Common myeloid progenitor, CD34-positive (primary cell): ENCODE data around the gene TBXAS1.

Experiments
- CTCF ChIA-PET: fragments of 350-600 bp; sonication (Branson Sonifier 250); formaldehyde crosslinking; loops from one replicate; lab custom pipeline; 2021; ENCODE audit warnings: antibody characterized with exemption; lab: Charles Lee
- POLR2A ChIA-PET: fragments of 350-600 bp; sonication (Branson Sonifier 250); formaldehyde crosslinking; loops from one replicate; lab custom pipeline; 2021; ENCODE audit warnings: antibody characterized with exemption; lab: Charles Lee
- DNase-seq, 3 donors: peaks; one replicate each; pipeline versions ENCODE4 v3.0.0 to v3.0.0-alpha.2; 2013
- H3K27ac ChIP-seq, 2 experiments: 1 replicate in 1 of 2; 2 replicates in 1 of 2; pipeline ENCODE4 v1.7.0; 2013; ENCODE audit warnings: inconsistent platforms in 2 of 2, low read length in 2 of 2, mild to moderate bottlenecking in 2 of 2, low read depth in 1 of 2, moderate library complexity in 1 of 2; ENCODE audit not compliant: severe bottlenecking in 2 of 2, insufficient read depth in 1 of 2, poor library complexity in 1 of 2
- H3K27me3 ChIP-seq, 5 experiments: replicated peaks in 2 of 5; 1 replicate in 3 of 5; 2 replicates in 2 of 5; pipeline versions ENCODE4 v1.6.1 to v1.7.0; 2013; ENCODE audit warnings: low read length in 4 of 5, mild to moderate bottlenecking in 2 of 5, moderate library complexity in 2 of 5, inconsistent platforms in 1 of 5; ENCODE audit not compliant: insufficient read depth in 5 of 5, control insufficient read depth in 4 of 5
- H3K36me3 ChIP-seq, 4 experiments: 1 replicate in 2 of 4; 2 replicates in 2 of 4; pipeline versions ENCODE4 v1.6.1 to v1.7.0; 2013; ENCODE audit warnings: low read length in 3 of 4, control low read depth in 1 of 4, mild to moderate bottlenecking in 1 of 4; ENCODE audit not compliant: control insufficient read depth in 4 of 4, insufficient read depth in 4 of 4
- H3K4me1 ChIP-seq, 4 experiments: 1 replicate in 3 of 4; 2 replicates in 1 of 4; pipeline versions ENCODE4 v1.6.1 to v1.7.1; 2013; ENCODE audit warnings: low read length in 3 of 4, mild to moderate bottlenecking in 3 of 4, control low read depth in 1 of 4, inconsistent platforms in 1 of 4, moderate library complexity in 1 of 4; ENCODE audit not compliant: control insufficient read depth in 4 of 4, insufficient read depth in 4 of 4; ENCODE audit errors: control extremely low read depth in 1 of 4
- H3K4me3 ChIP-seq, 7 experiments: 1 replicate in 4 of 7; 2 replicates in 3 of 7; pipeline versions ENCODE4 v1.5.1 to v1.7.0; 2013; ENCODE audit warnings: mild to moderate bottlenecking in 7 of 7, low read length in 6 of 7, moderate library complexity in 6 of 7, inconsistent platforms in 2 of 7, low read depth in 2 of 7, control low read depth in 1 of 7; ENCODE audit not compliant: insufficient read depth in 4 of 7, control insufficient read depth in 1 of 7; ENCODE audit errors: extremely low read depth in 1 of 7
- H3K9me3 ChIP-seq, 5 experiments: 1 replicate in 4 of 5; 2 replicates in 1 of 5; pipeline versions ENCODE4 v1.6.1 to v1.7.1; 2013; ENCODE audit warnings: low read length in 4 of 5, mild to moderate bottlenecking in 2 of 5, inconsistent platforms in 1 of 5, low read depth in 1 of 5, moderate library complexity in 1 of 5; ENCODE audit not compliant: control insufficient read depth in 4 of 5, insufficient read depth in 2 of 5; ENCODE audit errors: control extremely low read depth in 1 of 5
- WGBS: methylation state at CpG from one replicate; pipeline ENCODE4 v1.1.5; 2013; ENCODE audit not compliant: insufficient coverage; 5-methylcytosine and 5-hydroxymethylcytosine counted together

The TBXAS1 gene

DNA sequence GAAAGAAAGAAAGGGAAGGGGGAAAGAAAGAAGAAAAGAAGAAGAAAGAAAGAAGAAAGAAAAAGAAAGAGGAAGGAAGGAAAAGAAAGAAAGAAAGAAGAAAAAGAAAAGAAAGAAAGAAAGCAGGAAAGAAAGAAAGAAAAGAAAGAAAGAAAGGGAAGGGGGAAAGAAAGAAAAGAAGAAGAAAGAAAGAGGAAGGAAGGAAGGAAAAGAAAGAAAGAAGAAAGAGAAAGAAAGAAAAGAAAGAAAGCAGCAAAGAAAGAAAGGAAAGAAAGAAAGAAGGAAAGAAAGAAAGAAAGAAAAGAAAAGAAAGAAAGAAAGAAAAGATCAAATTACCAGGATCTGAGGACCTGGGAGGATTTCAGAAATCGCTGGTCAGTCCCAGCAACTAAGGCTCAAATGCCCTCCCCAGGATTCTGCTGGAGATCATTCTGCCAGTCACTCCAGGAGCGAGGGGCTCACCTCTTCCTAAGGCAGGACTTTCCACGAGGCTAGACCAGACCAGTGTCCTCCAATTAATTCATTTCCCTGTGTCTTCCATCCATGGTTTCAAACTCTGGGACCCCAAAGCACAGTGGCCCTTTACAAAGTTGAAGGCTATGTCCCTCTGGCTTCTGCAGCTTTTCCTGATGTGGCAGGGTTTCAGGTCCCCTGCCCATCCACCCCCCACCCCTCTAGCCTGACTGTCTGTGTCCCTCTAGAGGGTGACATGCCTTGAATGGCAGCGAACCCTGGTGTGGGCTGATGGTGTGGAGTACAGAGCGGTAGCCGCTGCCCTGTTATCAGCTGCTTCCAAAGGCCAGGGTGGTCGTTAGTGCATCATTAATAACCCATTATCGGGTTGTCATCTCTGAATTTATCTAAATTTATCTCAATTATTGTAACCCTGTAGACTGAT, 155.8 kb downstream of the TBXAS1 start:
- DNase-seq = no peak
- ChIA-PET CTCF (interaction anchor here (0.8 to 2.2 kb wide), 3 partner anchors 12 to 367 kb away, joined by 3 to 8 read pairs (median 3); no protein-coding TSS in a partner anchor), POLR2A (no interaction called here)
- H3K27ac ChIP-seq = no peak overlapping the region
- no peaks in the 10 kb centered on the region for H3K9me3 ChIP-seq
- no peaks in the 10 kb centered on the region for H3K27me3 ChIP-seq
- peaks cover 0 to 14% (median 9%) of the 10 kb centered on the region in 4 experiments for H3K4me1 ChIP-seq
- 97% methylated on average over 3 of the region's 8 CpGs for WGBS
- H3K4me3 ChIP-seq = no peak overlapping the region
- peaks cover 2 to 30% (median 18%) of the 10 kb centered on the region in 4 experiments for H3K36me3 ChIP-seq

DNA sequence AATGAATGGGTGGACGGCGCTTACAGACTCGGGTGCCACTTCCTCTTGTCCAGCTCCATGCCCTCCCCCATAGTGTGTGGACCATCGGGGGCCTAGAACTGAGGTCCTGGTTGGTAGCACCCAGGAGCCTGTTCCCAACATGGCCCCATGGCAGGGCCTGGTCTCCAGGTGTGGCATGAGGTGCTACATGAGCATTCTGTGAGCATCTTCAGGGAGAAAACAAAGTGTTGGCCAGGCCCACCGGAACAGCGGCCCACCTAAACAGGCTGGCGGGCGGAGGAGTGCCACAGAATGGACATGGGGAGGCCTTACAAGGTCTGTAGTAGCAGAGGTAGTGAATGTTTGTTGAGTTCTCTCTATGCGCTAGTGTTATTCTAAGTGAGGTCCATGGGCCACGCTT, 156.7 kb downstream of the TBXAS1 start:
- peaks cover 2 to 30% (median 19%) of the 10 kb centered on the region in 4 experiments for H3K36me3 ChIP-seq
- no peak overlapping the region for H3K27ac ChIP-seq
- H3K27me3 ChIP-seq = no peaks in the 10 kb centered on the region
- ChIA-PET POLR2A (no interaction called here), CTCF (interaction anchor here (0.8 to 3.3 kb wide), 6 partner anchors 11 to 368 kb away, joined by 3 to 28 read pairs (median 5); no protein-coding TSS in a partner anchor)
- H3K4me3 ChIP-seq = no peak overlapping the region
- H3K9me3 ChIP-seq = no peaks in the 10 kb centered on the region
- 90% methylated on average over 6 of the region's 10 CpGs for WGBS
- no peak for DNase-seq
- H3K4me1 ChIP-seq = peaks cover 0 to 10% (median under 1%) of the 10 kb centered on the region in 4 experiments

DNA sequence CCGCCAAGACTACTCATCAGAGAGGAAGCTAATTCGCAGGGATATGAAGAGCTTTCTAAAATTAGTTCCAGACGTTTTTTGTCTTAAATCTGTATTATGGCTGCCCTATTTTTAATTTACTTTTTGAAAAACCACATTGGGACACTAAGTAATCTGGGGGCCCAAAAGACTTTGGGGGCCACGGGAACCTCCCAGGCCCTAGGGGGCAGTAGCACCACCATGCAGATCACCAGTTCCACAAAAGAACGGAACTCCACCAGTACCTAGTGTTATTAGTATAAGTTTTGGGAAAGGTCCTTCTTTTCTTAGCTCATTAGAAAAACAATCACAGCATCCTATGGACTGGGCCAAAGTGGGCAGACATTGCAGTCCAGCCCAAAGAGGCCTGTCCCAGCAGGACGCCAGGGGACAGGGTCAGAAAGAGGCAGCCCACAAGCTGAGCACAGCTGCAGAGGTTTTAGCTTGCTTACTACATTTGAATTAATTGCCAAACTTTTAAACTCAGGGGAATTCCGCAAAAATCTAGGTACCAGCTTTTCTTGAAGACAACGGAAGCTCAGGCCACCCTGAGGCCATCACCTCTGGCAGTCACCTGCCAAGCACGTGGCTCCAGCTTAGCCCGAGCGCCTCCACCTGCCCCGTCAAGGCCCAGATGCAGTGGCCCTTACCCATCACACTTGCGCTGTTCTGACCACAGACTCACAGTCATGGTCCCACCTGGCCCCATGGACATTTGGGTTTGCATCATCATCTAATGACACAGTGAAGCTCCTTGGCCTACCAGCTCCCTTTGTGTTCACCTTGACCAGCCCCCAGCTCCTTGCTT, 158.8 kb downstream of the TBXAS1 start:
- Histone ChIP-seq H3K36me3 (peaks cover 2 to 32% (median 21%) of the 10 kb centered on the region in 4 experiments), H3K27ac (no peak overlapping the region), H3K27me3 (no peaks in the 10 kb centered on the region), H3K4me1 (peaks cover 0 to 5% (median 0%) of the 10 kb centered on the region in 4 experiments), H3K9me3 (no peaks in the 10 kb centered on the region), H3K4me3 (no peak overlapping the region)
- POLR2A ChIA-PET = no interaction called here
- WGBS = 86% methylated on average over 9 of the region's 13 CpGs
- DNase-seq = no peak
- CTCF ChIA-PET = interaction anchor here (1.1 to 3.3 kb wide), 7 partner anchors 10 to 369 kb away, joined by 3 to 28 read pairs (median 3); no protein-coding TSS in a partner anchor

DNA sequence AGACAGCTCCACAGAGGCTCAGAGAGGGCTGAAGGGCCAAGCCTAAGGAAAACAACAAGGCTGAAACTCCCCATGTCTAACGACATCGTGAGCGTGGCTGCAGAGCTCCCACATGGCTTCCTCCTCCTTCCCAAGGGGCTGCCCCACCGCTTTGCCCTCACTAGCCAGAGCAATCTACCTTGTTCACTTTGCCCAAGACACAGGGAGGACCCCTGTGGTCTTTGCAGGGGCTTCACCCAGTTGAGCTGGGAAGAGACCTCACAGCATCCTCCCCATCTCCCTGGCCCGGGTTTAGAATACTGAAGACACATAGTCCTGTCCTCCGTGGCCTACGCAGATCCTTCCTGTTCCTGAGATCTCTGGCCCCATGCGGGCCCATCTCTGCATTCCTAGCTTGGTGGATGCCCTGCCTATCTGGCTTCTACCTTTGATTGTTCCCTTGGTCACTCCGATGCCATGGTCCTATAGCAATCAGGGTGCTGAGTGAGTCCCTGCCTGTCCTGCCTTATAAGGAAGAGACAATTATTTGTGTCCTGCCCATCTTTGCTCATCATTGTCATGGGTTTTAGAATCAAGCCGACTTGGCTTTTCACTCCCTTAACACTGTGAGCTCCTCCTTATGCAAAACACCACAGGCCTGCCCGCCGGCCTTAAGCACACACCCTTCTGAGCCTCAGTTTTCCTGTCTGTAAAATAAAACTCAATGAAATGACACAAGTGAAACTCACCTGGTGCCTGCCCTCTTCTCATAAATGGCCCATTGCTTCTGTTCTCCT, 160.5 kb downstream of the TBXAS1 start:
- 97% methylated on average over 11 of the region's 12 CpGs for WGBS
- no peaks in the 10 kb centered on the region for H3K27me3 ChIP-seq
- ChIA-PET CTCF (interaction anchor here (1.3 to 1.7 kb wide), 3 partner anchors 73 to 371 kb away, joined by 3 to 4 read pairs (median 4); no protein-coding TSS in a partner anchor), POLR2A (no interaction called here)
- DNase-seq = no peak
- no peaks in the 10 kb centered on the region for H3K9me3 ChIP-seq
- peaks cover 0 to 5% (median 2%) of the 10 kb centered on the region in 4 experiments for H3K4me1 ChIP-seq
- H3K27ac ChIP-seq = no peak overlapping the region
- H3K4me3 ChIP-seq = no peak overlapping the region
- peaks cover 2 to 26% (median 20%) of the 10 kb centered on the region in 4 experiments for H3K36me3 ChIP-seq

- Histone ChIP-seq H3K9me3 (no peaks in the 10 kb centered on the region), H3K4me1 (peaks cover 0 to 10% (median 4%) of the 10 kb centered on the region in 4 experiments), H3K4me3 (no peak overlapping the region), H3K36me3 (peaks cover 2 to 25% (median 19%) of the 10 kb centered on the region in 4 experiments), H3K27ac (no peak overlapping the region), H3K27me3 (no peaks in the 10 kb centered on the region)
- POLR2A ChIA-PET = no interaction called here
- WGBS = 79% methylated on average over 10 of the region's 10 CpGs
- DNase-seq = no peak
- CTCF ChIA-PET = interaction anchor here (1.7 kb wide), 1 partner anchor 74 kb away, joined by 4 read pairs; no protein-coding TSS in a partner anchor
Observed at GRCh38 chr7:139990142-139990535, 161.1 kb downstream of the TBXAS1 start.

- Histone ChIP-seq H3K9me3 (no peaks in the 10 kb centered on the region), H3K27ac (no peak overlapping the region), H3K4me3 (no peak overlapping the region), H3K36me3 (peaks cover 2 to 25% (median 18%) of the 10 kb centered on the region in 4 experiments), H3K4me1 (peaks cover 0 to 12% (median 4%) of the 10 kb centered on the region in 4 experiments), H3K27me3 (no peaks in the 10 kb centered on the region)
- ChIA-PET CTCF (no interaction called here), POLR2A (no interaction called here)
- no peak for DNase-seq
- WGBS = 96% methylated on average over 19 of the region's 22 CpGs
Observed at GRCh38 chr7:139990571-139991268, 161.7 kb downstream of the TBXAS1 start.
